GM18502 (cell line): Measurements from ENCODE around the gene ZFC3H1.
"Not testable (repeated sequence)": the region's sequence is repeated elsewhere in the genome, so short reads cannot be mapped to it uniquely, and the experiment has no call there.

Source experiments
- ATAC-seq: cut with Tn5 transposase; IDR thresholded peaks from one replicate; pipeline ENCODE4 v1.9.1; 2021; ENCODE audit warnings: mild to moderate bottlenecking; ENCODE audit not compliant: unreplicated experiment, poor library complexity

Gene ZFC3H1

DNA sequence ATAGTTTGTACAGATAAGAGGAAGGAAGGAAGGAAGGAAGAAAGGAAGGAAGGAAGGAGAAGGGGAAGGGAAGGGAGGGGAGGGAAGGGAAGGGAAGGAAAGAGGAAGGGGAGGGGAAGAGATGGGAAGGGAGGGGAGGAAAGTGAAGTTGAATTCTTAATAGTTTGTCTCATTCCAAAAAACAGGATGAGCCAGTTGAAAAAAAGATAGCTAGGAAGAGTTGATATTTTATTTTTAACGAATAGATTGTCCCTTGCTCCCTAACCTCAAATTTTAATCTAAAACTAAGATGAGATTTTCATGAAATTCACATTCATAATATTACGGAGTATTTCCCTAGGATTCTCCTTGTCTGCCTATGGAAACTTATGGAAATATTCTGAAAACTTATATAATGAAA lies 80.7 kb downstream of the ZFC3H1 start:
- ATAC-seq, result no peak

DNA sequence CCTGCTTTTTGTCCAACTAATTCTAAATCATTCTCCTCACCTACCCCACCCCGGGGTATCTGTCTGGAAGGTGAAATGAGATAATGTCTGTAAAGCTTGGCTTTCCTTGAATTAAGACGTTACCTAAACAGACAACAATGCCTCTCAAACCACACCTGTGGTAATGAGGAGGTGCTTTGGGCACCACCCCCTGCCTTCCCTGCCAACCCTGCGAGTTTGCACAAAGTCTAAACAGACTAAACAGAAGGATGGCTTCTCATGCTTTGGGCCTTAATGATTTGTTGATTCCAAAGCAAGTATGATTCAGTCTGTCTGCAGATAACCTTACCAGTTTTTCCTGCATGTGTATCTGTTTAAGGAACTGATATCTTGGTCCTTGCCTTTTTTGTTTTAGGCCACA lies 82.4 kb downstream of the ZFC3H1 start:
- ATAC-seq, result no peak

DNA sequence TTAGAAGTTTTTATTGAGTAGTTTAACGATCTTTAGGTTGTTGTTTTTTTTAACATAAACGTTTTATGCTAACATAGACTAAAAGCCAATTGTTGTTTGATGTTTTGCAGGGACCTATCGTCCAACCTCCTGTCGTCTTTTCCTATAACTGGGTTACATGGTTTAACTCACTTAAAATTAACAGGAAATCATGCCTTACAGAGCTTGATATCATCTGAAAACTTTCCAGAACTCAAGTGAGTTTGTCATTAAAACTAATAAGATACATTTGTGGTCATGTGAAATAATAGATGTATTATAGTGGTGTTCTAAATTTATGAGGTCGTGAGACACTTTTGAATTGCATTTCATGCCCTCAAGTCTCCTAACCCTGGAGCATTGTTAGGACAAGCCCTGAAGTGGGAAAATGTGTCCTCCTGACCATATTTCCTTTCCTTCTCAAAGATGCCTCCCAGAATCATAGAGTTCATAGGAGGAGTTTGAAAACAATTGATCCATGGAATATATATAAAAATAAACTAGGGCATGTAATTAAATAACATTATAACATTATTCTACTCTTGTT lies 84.9 kb downstream of the ZFC3H1 start:
- no peak for ATAC-seq

DNA sequence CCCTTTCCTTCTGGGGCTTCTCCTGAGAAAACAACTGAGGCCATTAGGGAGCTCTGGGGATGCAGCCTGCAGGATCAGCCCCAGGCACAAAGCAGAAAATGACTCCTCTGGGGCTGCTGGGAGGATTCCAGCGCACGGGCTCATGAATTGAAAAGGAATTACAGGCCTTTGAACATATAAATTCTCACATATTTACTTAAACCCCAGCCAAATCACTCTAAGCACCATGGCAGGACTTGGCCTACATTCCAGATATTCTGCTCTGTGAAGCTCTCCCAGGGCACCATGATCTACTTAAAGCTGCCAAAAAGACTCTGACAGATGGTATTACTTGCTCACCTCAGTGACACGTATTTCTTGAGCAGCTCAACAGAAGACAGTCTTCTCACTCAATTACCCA lies 87.2 kb downstream of the ZFC3H1 start:
- ATAC-seq, result no peak

DNA sequence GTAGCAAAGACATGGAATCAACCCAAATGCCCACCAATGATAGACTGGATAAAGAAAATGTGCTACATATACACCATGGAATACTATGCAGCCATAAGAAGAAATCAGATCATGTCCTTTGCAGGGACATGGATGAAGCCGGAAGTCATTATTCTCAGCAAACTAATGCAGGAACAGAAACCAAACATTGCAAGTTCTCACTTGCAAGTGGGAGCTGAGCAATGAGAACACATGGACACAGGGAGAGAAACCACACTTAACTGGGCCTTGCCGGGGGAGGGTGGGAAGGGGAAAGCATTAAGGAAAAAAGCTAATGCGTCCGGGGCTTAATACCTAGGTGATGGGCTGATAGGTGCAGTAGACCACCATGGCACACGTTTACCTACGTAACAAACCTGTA lies 93.8 kb downstream of the ZFC3H1 start:
- not testable (repeated sequence) for ATAC-seq

DNA sequence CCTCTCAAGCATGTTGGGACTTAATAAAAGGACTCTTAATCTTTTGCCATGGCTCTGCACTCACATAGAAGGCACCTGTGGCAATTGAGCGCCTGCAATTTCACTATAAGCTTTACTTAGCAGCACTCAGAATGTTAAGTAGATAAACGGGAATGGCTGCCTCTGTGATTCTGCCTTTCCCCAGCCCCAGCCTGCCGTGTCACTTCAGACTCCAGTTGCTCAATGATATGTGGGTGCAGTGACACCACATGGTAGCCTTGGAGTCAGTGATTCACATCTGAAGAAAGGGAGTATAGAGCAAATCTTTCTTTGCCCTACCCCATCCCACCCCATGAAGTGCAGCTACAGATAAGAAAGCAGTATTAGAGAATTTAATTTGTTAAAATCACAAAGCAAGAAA lies 96.1 kb downstream of the ZFC3H1 start:
- ATAC-seq, result no peak

DNA sequence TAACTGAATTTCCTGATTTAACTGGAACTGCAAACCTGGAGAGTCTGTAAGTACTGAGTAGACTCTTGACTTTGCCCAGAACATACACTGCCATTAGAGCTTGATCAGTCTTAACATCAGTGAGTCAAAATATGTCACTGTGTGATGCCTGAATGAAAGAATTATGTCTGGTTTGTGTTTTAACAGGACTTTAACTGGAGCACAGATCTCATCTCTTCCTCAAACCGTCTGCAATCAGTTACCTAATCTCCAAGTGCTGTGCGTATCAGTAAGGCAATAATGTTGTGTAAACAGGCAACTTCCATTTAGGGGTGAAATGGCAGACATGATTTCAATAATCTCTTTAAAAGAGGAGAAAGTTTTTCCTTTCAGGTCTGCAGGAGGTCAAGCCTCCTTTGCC lies 97.0 kb downstream of the ZFC3H1 start:
- ATAC-seq, result no peak

DNA sequence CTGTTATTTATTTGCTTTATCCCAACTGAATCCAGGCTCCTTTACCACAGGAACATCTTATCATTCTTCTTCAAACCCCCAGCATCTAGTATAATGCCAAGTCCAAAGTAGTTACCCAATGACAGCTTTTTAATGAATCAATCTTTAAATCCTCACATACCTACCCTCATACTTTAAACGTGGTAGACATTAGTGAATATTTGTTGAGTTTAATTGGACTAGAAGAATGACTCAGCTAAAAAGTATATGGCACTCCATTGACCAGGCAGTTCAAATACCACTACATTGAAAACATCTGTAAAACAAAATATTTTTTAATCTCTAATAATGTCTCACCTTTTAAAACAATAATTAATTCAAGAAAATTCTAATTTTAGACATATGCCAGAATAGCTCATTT lies 98.1 kb downstream of the ZFC3H1 start:
- ATAC-seq, result no peak

DNA sequence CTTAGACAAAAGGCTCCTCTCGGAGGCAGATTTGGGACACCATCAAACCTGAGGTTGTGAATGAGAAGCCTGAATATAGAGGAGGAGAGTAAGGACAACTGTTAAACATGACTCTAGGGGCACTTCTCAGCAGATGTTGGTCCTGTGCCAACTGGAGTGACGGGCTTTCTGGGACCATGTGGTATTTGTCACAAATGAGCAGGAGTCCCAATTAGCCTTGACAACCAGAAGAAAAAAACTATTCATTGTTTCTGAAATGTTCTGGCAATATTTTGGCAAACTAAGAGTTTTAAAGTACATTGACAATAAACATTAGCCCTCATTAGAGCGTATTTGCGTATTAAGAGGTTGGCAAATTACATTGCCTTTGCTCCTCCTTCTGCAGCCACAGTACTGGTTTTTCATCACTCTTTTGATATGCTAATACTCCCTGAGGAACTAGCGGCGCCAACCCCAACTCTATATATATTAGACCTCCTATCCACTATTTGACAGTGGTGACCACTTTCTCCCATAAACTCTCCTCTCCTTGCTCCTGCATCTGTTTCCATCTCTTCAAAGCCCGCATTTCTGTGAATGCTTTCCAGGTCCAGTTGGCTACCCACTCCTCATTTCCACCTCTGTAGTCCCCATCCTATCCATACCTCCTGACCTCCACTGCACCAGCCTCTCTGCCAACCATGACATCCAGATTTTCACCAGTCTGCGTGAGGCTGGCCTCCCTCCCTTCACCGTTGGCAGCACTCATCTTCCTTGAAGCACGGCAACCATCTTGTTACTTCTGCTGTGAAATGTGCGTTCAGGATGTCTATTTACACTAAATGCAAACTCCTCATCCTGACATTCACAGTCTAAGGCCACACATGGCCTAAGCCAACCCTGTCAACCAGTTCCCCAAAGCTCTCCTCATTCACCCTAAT lies 100.7 kb downstream of the ZFC3H1 start:
- ATAC-seq, result no peak
